GM12878 (cell line): ENCODE data around the gene OTUD6A. TPM values are rescaled to one million over a fixed set of nuclear protein-coding genes. Genes with fewer than 3 reads are reported as not detected.

Source experiments
- ATAC-seq: fragments of 200-7000 bp; cut with Tn5 transposase; 3 replicates; pipeline ENCODE4 v1.9.1; 2020; ENCODE audit warnings: mild to moderate bottlenecking, moderate library complexity
- BruUV-seq: library from RNA; stranded (reverse); fragments of 400-500 nt; replicated peaks from 2 replicates; lab custom pipeline; 2021; lab: Mats Ljungman, UMichigan
- CTCF ChIA-PET: fragments of 300-600 bp; sonication (Branson Sonifier 250); formaldehyde crosslinking; extraction: SDS; loops from one replicate; lab custom pipeline; 2021; ENCODE audit warnings: inconsistent platforms; lab: Yijun Ruan, JAX
- POLR2A ChIA-PET: fragments of 350-600 bp; formaldehyde crosslinking; extraction: SDS; loops from one replicate; lab custom pipeline; 2021; ENCODE audit warnings: inconsistent platforms; lab: Charles Lee
- RAD21 ChIA-PET: fragments of 300-600 bp; sonication (Branson Sonifier 250); formaldehyde crosslinking; loops from one replicate; lab custom pipeline; 2023; ENCODE audit warnings: antibody characterized with exemption; ENCODE audit not compliant: unreplicated experiment; lab: Charles Lee
- SMC1A ChIA-PET: fragments of 300-600 bp; sonication (Branson Sonifier 250); formaldehyde crosslinking; loops from one replicate; lab custom pipeline; 2023; ENCODE audit not compliant: unreplicated experiment, uncharacterized antibody; lab: Charles Lee
- DNase-seq: peaks from one replicate; pipeline ENCODE4 v3.0.0-alpha.2; 2011; ENCODE audit warnings: low read depth, low spot score
- FAIRE-seq: peaks from 3 replicates; lab custom pipeline; 2011; peaks lifted over from hg19 to GRCh38; lab: Jason Lieb, UNC
- H2AFZ ChIP-seq: 2 replicates; pipeline ENCODE4 v1.6.0; 2011; ENCODE audit warnings: low read depth, low read length, control low read depth; ENCODE audit not compliant: control insufficient read depth
- H3K27ac ChIP-seq: 2 replicates; pipeline ENCODE4 v1.5.1; 2011; ENCODE audit warnings: control low read depth; ENCODE audit not compliant: control insufficient read depth, insufficient read depth
- H3K27me3 ChIP-seq, 2 experiments: replicated peaks in 1 of 2; 2 replicates each; pipeline versions ENCODE4 v1.6.0 to v1.6.1; 2011; ENCODE audit warnings: low read length in 1 of 2; ENCODE audit not compliant: control insufficient read depth in 2 of 2, insufficient read depth in 2 of 2
- H3K36me3 ChIP-seq, 2 experiments: 2 replicates each; pipeline ENCODE4 v1.5.1; 2011; ENCODE audit warnings: low read length in 1 of 2; ENCODE audit not compliant: control insufficient read depth in 2 of 2, insufficient read depth in 2 of 2
- H3K4me1 ChIP-seq: 2 replicates; pipeline ENCODE4 v1.6.1; 2011; ENCODE audit warnings: mild to moderate bottlenecking, low read length, moderate library complexity, mixed read lengths; ENCODE audit not compliant: control insufficient read depth, insufficient read depth
- H3K4me2 ChIP-seq: 2 replicates; pipeline ENCODE4 v1.6.0; 2011; ENCODE audit warnings: control low read depth; ENCODE audit not compliant: control insufficient read depth, insufficient read depth
- H3K4me3 ChIP-seq: fragments of 200-600 bp; sonication (generic); 2 replicates; pipeline ENCODE4 v1.5.1; 2016
- H3K79me2 ChIP-seq: 2 replicates; pipeline ENCODE4 v1.6.0; 2011; ENCODE audit warnings: low read length; ENCODE audit not compliant: control insufficient read depth, insufficient read depth
- H3K9ac ChIP-seq: 2 replicates; pipeline ENCODE4 v1.8.0; 2011; ENCODE audit warnings: low read length, control low read depth, mixed read lengths; ENCODE audit not compliant: control insufficient read depth, insufficient read depth
- H3K9me3 ChIP-seq: replicated peaks from 3 replicates; pipeline ENCODE4 v1.5.1; 2011; ENCODE audit warnings: mild to moderate bottlenecking, low read length; ENCODE audit not compliant: control insufficient read depth, insufficient read depth
- H4K20me1 ChIP-seq: 2 replicates; pipeline ENCODE4 v1.6.0; 2011; ENCODE audit not compliant: control insufficient read depth, insufficient read depth
- BCL11A ChIP-seq: IDR thresholded peaks from 2 replicates; pipeline ENCODE4 v1.6.1; 2011; ENCODE audit warnings: low read depth, low read length
- CBX5 ChIP-seq: sonication (generic); IDR thresholded peaks from 2 replicates; pipeline ENCODE4 v1.6.1; 2016; ENCODE audit warnings: low read depth, moderate library complexity, mild to moderate bottlenecking, inconsistent platforms
- EP300 ChIP-seq, 2 experiments: fragments of 150-350 bp in 1 of 2; IDR thresholded peaks; 2 replicates each; pipeline ENCODE4 v1.6.1; 2011 to 2012; ENCODE audit warnings: low read depth in 2 of 2, low read length in 2 of 2, borderline replicate concordance in 1 of 2, improper control_type of control experiment in 1 of 2, inconsistent platforms in 1 of 2; ENCODE audit not compliant: control insufficient read depth in 1 of 2
- HDAC2 ChIP-seq: fragments of 200-600 bp; sonication (generic); IDR thresholded peaks from 2 replicates; pipeline ENCODE4 v1.6.1; 2017
- MYB ChIP-seq: fragments of 150-350 bp; IDR thresholded peaks from 2 replicates; pipeline ENCODE4 v1.6.1; 2014; ENCODE audit warnings: mild to moderate bottlenecking, low read depth, low read length, borderline replicate concordance
- MYC ChIP-seq: IDR thresholded peaks from 2 replicates; pipeline ENCODE4 v1.6.1; 2011; ENCODE audit warnings: mild to moderate bottlenecking, low read length, moderate library complexity, inconsistent platforms; ENCODE audit not compliant: insufficient read depth, insufficient replicate concordance, insufficient read length, severe bottlenecking
- NBN ChIP-seq: fragments of 450-650 bp; IDR thresholded peaks from 2 replicates; pipeline ENCODE4 v1.6.1; 2016
- POU2F2 ChIP-seq: IDR thresholded peaks from 3 replicates; pipeline ENCODE4 v1.6.1; 2011; ENCODE audit warnings: low read depth, mild to moderate bottlenecking, low read length, borderline replicate concordance
- RAD21 ChIP-seq: IDR thresholded peaks from 2 replicates; pipeline ENCODE4 v1.6.1; 2011; ENCODE audit warnings: mild to moderate bottlenecking, low read depth, low read length, moderate library complexity; ENCODE audit not compliant: insufficient read depth
- RCOR1 ChIP-seq: conservative IDR thresholded peaks from 2 replicates; pipeline ENCODE4 v1.6.1; 2012; ENCODE audit warnings: low read depth, low read length, improper control_type of control experiment
- SMARCA5 ChIP-seq: fragments of 450-650 bp; IDR thresholded peaks from 2 replicates; pipeline ENCODE4 v1.6.1; 2017; ENCODE audit warnings: mild to moderate bottlenecking
- TCF7 ChIP-seq: IDR thresholded peaks from 2 replicates; pipeline ENCODE4 v1.6.1; 2014; ENCODE audit warnings: antibody characterized with exemption, borderline replicate concordance
- WRNIP1 ChIP-seq: IDR thresholded peaks from 2 replicates; pipeline ENCODE4 v1.6.1; 2011; ENCODE audit warnings: low read depth, low read length, improper control_type of control experiment, borderline replicate concordance
- ZNF207 ChIP-seq: fragments of 450-650 bp; IDR thresholded peaks from 2 replicates; pipeline ENCODE4 v1.6.1; 2014; ENCODE audit warnings: antibody characterized with exemption, mild to moderate bottlenecking, borderline replicate concordance
- ZNF217 ChIP-seq: fragments of 450-650 bp; IDR thresholded peaks from 2 replicates; pipeline ENCODE4 v1.6.1; 2017; ENCODE audit warnings: antibody characterized with exemption, mild to moderate bottlenecking
- ZNF622 ChIP-seq: fragments of 450-650 bp; IDR thresholded peaks from 2 replicates; pipeline ENCODE4 v1.6.1; 2017; ENCODE audit warnings: mild to moderate bottlenecking, inconsistent platforms
- WGBS: methylation state at CpG from one replicate; pipeline ENCODE4 v1.1.6; 2016; ENCODE audit warnings: low lambda C conversion rate; ENCODE audit not compliant: insufficient replicate concordance, insufficient coverage; ENCODE audit errors: missing lambda C conversion rate; 5-methylcytosine and 5-hydroxymethylcytosine counted together
- in situ Hi-C: fragments of 300-500 bp; cut with MboI; formaldehyde crosslinking; loops from 9 replicates; pipeline ENCODE4 v1.14.3; 2018; ENCODE audit warnings: mixed read lengths
- intact Hi-C: fragments of 100-400 bp; cut with micrococcal nuclease; formaldehyde crosslinking; loops from one replicate; pipeline ENCODE4 v1.14.2; 2022; ENCODE audit not compliant: unreplicated experiment
- polyA plus RNA-seq, 11 experiments: library from polyadenylated mRNA; depleted of rRNA in 4 of 11; unstranded in 6 of 11; stranded (reverse) in 5 of 11; fragments of >200 nt; fragmentation: Nextera tagmentation in 4 of 11; fragmentation: Illumina TruSeq in 1 of 11; extraction: Ambion mirVana in 4 of 11; extraction: Trizol in 1 of 11; gene quantifications; 1 replicate in 1 of 11; 2 replicates in 10 of 11; pipeline versions ENCODE4 v1.2.1 to v1.2.3, GENCODE V29; 2011 to 2016; ENCODE audit warnings: inconsistent platforms in 2 of 11, missing spikeins in 2 of 11, low read depth in 1 of 11
- total RNA-seq, 4 experiments: library from RNA; depleted of rRNA in 3 of 4; stranded (reverse); fragments of >200 nt in 3 of 4; fragmentation: Illumina TruSeq in 1 of 4; extraction: Trizol in 1 of 4; gene quantifications; 2 replicates each; pipeline versions ENCODE4 v1.2.1 to v1.2.3, GENCODE V29; 2013 to 2021
- TF ChIP-seq, protein P1 (sequence below): fragments of 450-650 bp; IDR thresholded peaks from 2 replicates; pipeline ENCODE4 v1.6.1; 2017; ENCODE audit warnings: mild to moderate bottlenecking
- TF ChIP-seq, protein P2 (sequence below): fragments of 450-650 bp; formaldehyde crosslinking; IDR thresholded peaks from 2 replicates; pipeline ENCODE4 v1.4.0; 2022; ENCODE audit warnings: mild to moderate bottlenecking, moderate library complexity
- TF ChIP-seq, protein P3 (sequence below): IDR thresholded peaks from 2 replicates; pipeline ENCODE4 v1.6.1; 2011; ENCODE audit warnings: borderline replicate concordance, low read depth, mild to moderate bottlenecking, moderate library complexity, low read length; ENCODE audit not compliant: insufficient read depth, poor library complexity, severe bottlenecking

Gene OTUD6A
- total and polyA plus RNA-seq, 10 of the 15 experiments (the other 5 are each of a cell fraction or from before 2014, with no cell fraction given): not detected

DNA sequence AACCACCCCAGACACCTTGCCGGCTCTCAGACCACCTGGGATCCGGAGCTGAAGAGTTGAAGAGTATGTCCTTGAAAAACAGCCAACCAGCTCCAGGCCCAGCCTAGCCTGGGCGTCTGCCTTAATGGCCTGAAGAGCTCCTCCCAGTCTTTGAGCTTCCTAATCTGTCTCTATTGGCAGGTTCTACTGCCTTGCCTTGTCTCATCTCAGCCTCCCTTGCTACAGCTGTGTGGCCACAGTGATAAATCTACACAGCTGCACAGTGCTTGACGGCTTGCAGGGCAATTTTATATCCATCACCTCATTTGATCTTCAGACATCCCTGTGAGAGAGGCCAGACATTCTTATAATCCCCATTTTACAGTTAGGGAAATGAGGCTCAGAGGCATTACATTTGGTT lies 32.4 kb upstream of the OTUD6A start:
- FAIRE-seq: no peak
- POLR2A ChIA-PET: no interaction called here
- H3K4me3 ChIP-seq: no peak overlapping the region
- no peaks in the 10 kb centered on the region for H3K27me3 ChIP-seq
- no peaks in the 10 kb centered on the region for H3K36me3 ChIP-seq
- CTCF ChIA-PET: interaction anchor here (0.5 to 7.0 kb wide), 24 partner anchors 9 to 1297 kb away, joined by 3 to 66 read pairs (median 4); partner anchors contain the start of gene IGBP1
- no peaks in the 10 kb centered on the region for H4K20me1 ChIP-seq
- SMC1A ChIA-PET: interaction anchor here (0.9 to 2.1 kb wide), 8 partner anchors 27 to 1296 kb away, joined by 3 to 8 read pairs (median 4); no protein-coding TSS in a partner anchor
- in situ Hi-C loops: loop anchor here (10.0 to 25.0 kb wide), 3 partner anchors 107 to 495 kb away; partner anchors contain the start of genes DLG3 and IGBP1
- intact Hi-C loops: loop anchor here (1.0 to 5.0 kb wide), 4 partner anchors 232 to 537 kb away; partner anchors contain the start of gene P2RY4
- no peak overlapping the region for H3K9ac ChIP-seq
- H2AFZ ChIP-seq: no peak overlapping the region
- BruUV-seq: no TSS peak
- WGBS: 27% methylated on average over 4 of the region's 4 CpGs
- no peak for DNase-seq
- RAD21 ChIA-PET: interaction anchor here (0.7 to 2.1 kb wide), 6 partner anchors 68 to 605 kb away, joined by 3 to 10 read pairs (median 3); no protein-coding TSS in a partner anchor
- no peaks in the 10 kb centered on the region for H3K9me3 ChIP-seq
- ATAC-seq: no peak
- H3K79me2 ChIP-seq: no peaks in the 10 kb centered on the region
- no peak overlapping the region for H3K27ac ChIP-seq
- no peaks in the 10 kb centered on the region for H3K4me1 ChIP-seq
- no peak overlapping the region for H3K4me2 ChIP-seq
- TF ChIP-seq MYB (no peak), TCF7 (no peak), MYC (no peak), HDAC2 (no peak), ZNF207 (no peak), CBX5 (no peak), POU2F2 (no peak), SMARCA5 (no peak), WRNIP1 (no peak), ZNF217 (no peak), BCL11A (no peak), NBN (no peak), EP300 (IDR thresholded peaks at IDR 0.05; ENCODE audit: borderline replicate concordance in 1 of 2, control insufficient read depth in 1 of 2, low read depth in 2 of 2, low read length in 2 of 2) (no peak), RCOR1 (no peak), RAD21 (no peak), ZNF622 (no peak)
- TF ChIP-seq, protein P1, sequence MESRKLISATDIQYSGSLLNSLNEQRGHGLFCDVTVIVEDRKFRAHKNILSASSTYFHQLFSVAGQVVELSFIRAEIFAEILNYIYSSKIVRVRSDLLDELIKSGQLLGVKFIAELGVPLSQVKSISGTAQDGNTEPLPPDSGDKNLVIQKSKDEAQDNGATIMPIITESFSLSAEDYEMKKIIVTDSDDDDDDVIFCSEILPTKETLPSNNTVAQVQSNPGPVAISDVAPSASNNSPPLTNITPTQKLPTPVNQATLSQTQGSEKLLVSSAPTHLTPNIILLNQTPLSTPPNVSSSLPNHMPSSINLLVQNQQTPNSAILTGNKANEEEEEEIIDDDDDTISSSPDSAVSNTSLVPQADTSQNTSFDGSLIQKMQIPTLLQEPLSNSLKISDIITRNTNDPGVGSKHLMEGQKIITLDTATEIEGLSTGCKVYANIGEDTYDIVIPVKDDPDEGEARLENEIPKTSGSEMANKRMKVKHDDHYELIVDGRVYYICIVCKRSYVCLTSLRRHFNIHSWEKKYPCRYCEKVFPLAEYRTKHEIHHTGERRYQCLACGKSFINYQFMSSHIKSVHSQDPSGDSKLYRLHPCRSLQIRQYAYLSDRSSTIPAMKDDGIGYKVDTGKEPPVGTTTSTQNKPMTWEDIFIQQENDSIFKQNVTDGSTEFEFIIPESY: no peak
- TF ChIP-seq, protein P2, sequence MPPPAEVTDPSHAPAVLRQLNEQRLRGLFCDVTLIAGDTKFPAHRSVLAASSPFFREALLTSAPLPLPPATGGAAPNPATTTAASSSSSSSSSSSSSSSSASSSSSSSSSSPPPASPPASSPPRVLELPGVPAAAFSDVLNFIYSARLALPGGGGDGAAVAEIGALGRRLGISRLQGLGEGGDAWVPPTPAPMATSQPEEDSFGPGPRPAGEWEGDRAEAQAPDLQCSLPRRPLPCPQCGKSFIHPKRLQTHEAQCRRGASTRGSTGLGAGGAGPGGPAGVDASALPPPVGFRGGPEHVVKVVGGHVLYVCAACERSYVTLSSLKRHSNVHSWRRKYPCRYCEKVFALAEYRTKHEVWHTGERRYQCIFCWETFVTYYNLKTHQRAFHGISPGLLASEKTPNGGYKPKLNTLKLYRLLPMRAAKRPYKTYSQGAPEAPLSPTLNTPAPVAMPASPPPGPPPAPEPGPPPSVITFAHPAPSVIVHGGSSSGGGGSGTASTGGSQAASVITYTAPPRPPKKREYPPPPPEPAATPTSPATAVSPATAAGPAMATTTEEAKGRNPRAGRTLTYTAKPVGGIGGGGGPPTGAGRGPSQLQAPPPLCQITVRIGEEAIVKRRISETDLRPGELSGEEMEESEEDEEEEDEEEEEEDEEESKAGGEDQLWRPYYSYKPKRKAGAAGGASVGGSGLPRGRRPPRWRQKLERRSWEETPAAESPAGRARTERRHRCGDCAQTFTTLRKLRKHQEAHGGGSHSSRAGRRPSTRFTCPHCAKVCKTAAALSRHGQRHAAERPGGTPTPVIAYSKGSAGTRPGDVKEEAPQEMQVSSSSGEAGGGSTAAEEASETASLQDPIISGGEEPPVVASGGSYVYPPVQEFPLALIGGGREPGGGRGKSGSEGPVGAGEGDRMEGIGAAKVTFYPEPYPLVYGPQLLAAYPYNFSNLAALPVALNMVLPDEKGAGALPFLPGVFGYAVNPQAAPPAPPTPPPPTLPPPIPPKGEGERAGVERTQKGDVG (CRISPR knock-in tag): no peak
- TF ChIP-seq, protein P3, sequence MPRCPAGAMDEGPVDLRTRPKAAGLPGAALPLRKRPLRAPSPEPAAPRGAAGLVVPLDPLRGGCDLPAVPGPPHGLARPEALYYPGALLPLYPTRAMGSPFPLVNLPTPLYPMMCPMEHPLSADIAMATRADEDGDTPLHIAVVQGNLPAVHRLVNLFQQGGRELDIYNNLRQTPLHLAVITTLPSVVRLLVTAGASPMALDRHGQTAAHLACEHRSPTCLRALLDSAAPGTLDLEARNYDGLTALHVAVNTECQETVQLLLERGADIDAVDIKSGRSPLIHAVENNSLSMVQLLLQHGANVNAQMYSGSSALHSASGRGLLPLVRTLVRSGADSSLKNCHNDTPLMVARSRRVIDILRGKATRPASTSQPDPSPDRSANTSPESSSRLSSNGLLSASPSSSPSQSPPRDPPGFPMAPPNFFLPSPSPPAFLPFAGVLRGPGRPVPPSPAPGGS: no peak
